ENCODE results near the gene IRS2. TPM values are rescaled to one million over a fixed set of nuclear protein-coding genes. Genes with fewer than 3 reads are reported as not detected.

The IRS2 gene
- total and polyA plus RNA-seq, 8 donors = 2.8 to 9.8 (median 4.9) TPM

- Histone ChIP-seq H3K27ac (no peak overlapping the region), H3K4me1 (no peaks in the 10 kb centered on the region), H3K9me3 (no peaks in the 10 kb centered on the region), H3K4me3 (no peak overlapping the region), H3K27me3 (no peaks in the 10 kb centered on the region), H3K36me3 (no peaks in the 10 kb centered on the region)
- TF ChIP-seq CTCF (IDR thresholded peaks at IDR 0.05) = no peak
- no peak for ATAC-seq
- intact Hi-C loops (cut with DNase I) = no loop called here
- 76 to 93% methylated on average over 4 of the region's 4 CpGs for WGBS, 2 donors
- DNase-seq = no peak
- FAIRE-seq = no peak
These were observed 72.7 kb downstream of the IRS2 start for GRCh38 chr13:109713681-109714080.

- DNase-seq (no peak), FAIRE-seq (no peak), ATAC-seq (no peak)
- Histone ChIP-seq H3K9me3 (no peaks in the 10 kb centered on the region), H3K36me3 (no peaks in the 10 kb centered on the region), H3K27me3 (no peaks in the 10 kb centered on the region), H3K4me1 (no peaks in the 10 kb centered on the region), H3K27ac (no peak overlapping the region), H3K4me3 (no peak overlapping the region)
- intact Hi-C loops (cut with DNase I) = no loop called here
- 57 to 74% methylated on average over 9 of the region's 9 CpGs for WGBS, 2 donors
- no peak for TF ChIP-seq CTCF (IDR thresholded peaks at IDR 0.05)
These were observed 74.2 kb downstream of the IRS2 start for GRCh38 chr13:109712124-109712722.

DNA sequence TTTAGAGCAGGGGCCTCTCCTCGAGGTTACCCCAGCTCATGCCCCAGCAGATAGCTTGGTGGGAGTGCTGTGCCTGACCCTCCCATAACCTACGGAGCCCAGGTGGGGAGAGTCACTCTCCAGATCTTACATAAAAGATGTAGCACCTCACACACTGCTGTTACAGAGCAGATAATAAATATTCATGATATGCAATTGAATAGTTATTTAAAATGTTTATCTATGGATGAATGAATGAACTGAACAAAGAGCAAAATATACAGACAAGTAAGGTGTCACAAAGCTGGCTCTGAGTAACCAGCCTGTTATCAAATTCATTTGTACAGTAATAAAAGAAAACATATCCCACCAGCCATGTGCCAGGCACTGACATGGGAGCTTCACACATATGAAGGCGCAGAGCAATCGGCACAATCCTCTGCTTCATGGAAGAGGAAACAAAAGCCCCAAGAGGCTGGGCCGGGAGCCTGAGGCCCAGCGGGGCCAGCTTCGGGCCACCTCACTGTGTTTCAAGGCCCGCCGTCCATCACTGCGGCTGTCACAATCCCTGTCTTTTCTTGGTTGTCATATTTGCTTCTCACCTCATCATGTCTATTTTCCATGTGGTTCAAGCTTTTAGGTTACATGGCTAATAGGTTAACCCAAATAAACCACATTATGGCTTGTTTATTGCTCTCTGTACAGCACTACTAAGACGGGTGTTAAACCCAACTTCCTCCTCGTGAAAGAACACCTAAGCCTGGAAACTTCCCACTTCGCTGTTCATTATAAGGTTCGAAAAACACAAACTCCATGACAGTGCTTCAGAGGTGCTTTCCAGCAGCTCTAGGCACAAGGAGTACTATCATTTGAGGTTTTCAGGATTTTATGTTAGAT is 78.4 kb downstream of the IRS2 start:
- no peaks in the 10 kb centered on the region for H3K27me3 ChIP-seq
- FAIRE-seq (no peak), ATAC-seq (no peak), DNase-seq (no peak)
- H3K4me3 ChIP-seq = no peak overlapping the region
- H3K27ac ChIP-seq = no peak overlapping the region
- no peaks in the 10 kb centered on the region for H3K9me3 ChIP-seq
- intact Hi-C loops (cut with DNase I) = no loop called here
- H3K36me3 ChIP-seq = no peaks in the 10 kb centered on the region
- 81 to 82% methylated on average over 14 of the region's 14 CpGs for WGBS, 2 donors
- no peak for TF ChIP-seq CTCF (IDR thresholded peaks at IDR 0.05)
- no peaks in the 10 kb centered on the region for H3K4me1 ChIP-seq

DNA sequence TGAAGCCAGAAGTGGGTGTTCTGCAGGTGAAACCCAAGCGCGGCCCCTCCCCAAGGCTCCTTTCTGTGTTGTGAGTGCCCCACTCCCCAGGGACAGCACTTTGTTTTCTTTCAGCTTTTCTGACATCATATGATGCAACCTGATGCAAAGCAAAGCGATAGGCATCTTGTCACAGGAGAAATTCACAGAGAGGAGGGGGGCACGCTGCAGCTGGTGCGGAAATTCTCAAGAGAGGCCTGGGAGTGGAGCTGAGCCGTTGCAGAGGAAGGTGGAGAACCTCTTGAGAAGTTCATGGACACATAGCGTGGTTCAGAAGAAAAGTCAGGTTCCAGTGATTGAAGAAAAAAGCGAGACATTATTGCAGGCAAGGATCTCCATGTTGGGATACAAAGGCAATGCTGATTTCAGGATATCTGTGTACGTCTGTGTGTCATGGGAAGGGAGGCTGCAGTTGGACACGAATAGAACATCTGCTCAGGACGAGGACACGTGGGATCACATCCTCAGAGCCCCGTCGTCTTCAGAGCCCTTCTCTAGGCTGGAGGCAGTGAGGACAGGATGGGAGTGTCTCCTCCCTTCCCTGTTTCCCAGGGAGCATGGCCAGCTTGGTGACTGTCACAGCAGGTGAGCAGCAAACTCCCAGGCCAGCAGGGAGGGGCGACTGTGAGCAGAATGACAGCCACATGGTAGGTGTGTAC is 79.2 kb downstream of the IRS2 start:
- Histone ChIP-seq H3K4me3 (no peak overlapping the region), H3K27ac (no peak overlapping the region), H3K9me3 (no peaks in the 10 kb centered on the region), H3K4me1 (no peaks in the 10 kb centered on the region), H3K36me3 (no peaks in the 10 kb centered on the region), H3K27me3 (no peaks in the 10 kb centered on the region)
- intact Hi-C loops (cut with DNase I) = no loop called here
- TF ChIP-seq CTCF (IDR thresholded peaks at IDR 0.05) = no peak
- FAIRE-seq = no peak
- ATAC-seq = no peak
- DNase-seq = no peak
- WGBS, 2 donors = 72 to 75% methylated on average over 15 of the region's 15 CpGs

Data from pancreas (tissue), 10 donors.